Activated B cell treated with CpG ODN at 0.5 μM for 24 hours (primary cell): ENCODE data around the gene TMEM38B. TPM values are rescaled to one million over a fixed set of nuclear protein-coding genes. Genes with fewer than 3 reads are reported as not detected.
"Not testable (repeated sequence)": the region's sequence is repeated elsewhere in the genome, so short reads cannot be mapped to it uniquely, and the experiment has no call there.

ENCODE experiments used
- ATAC-seq: fragments of 200-7000 bp; cut with Tn5 transposase; one replicate; pipeline ENCODE4 v1.10.0; 2021; ENCODE audit warnings: low read depth, mild to moderate bottlenecking, moderate library complexity
- CTCF ChIA-PET: fragments of 350-600 bp; sonication (Branson Sonifier 250); formaldehyde crosslinking; loops from one replicate; lab custom pipeline; 2021; ENCODE audit warnings: antibody characterized with exemption; lab: Charles Lee
- POLR2A ChIA-PET: fragments of 350-600 bp; sonication (Branson Sonifier 250); formaldehyde crosslinking; loops from one replicate; lab custom pipeline; 2021; ENCODE audit warnings: antibody characterized with exemption; lab: Charles Lee
- DNase-seq: peaks from one replicate; pipeline ENCODE4 v3.0.0; 2022
- H3K27ac Mint-ChIP-seq: one replicate; pipeline ENCODE4 v1.8.0; 2020; ENCODE audit warnings: mixed read lengths
- H3K27me3 Mint-ChIP-seq: one replicate; pipeline ENCODE4 v1.8.0; 2021; ENCODE audit warnings: mixed read lengths
- H3K36me3 Mint-ChIP-seq: one replicate; pipeline ENCODE4 v1.8.0; 2021; ENCODE audit warnings: low read depth, mixed read lengths
- H3K4me1 Mint-ChIP-seq: one replicate; pipeline ENCODE4 v1.8.0; 2021; ENCODE audit warnings: mixed read lengths
- H3K4me3 Mint-ChIP-seq: one replicate; pipeline ENCODE4 v1.8.0; 2020; ENCODE audit warnings: mild to moderate bottlenecking, mixed read lengths
- H3K9me3 Mint-ChIP-seq: one replicate; pipeline ENCODE4 v1.8.0; 2020; ENCODE audit warnings: mixed read lengths
- intact Hi-C: fragments of 100-400 bp; cut with micrococcal nuclease; formaldehyde crosslinking; loops from one replicate; pipeline ENCODE4 v1.15.1; 2024
- total RNA-seq: library from RNA; stranded (reverse); gene quantifications from 2 replicates; pipeline ENCODE4 v1.2.3, GENCODE V29; 2022
- TF ChIP-seq, protein P1 (sequence below): fragments of 200-600 bp; IDR thresholded peaks from one replicate; pipeline ENCODE4 v1.8.0; 2022; ENCODE audit warnings: antibody characterized with exemption, mild to moderate bottlenecking

Gene TMEM38B
- total RNA-seq, 1 donor from 2014 or later, result 12.7 TPM

DNA sequence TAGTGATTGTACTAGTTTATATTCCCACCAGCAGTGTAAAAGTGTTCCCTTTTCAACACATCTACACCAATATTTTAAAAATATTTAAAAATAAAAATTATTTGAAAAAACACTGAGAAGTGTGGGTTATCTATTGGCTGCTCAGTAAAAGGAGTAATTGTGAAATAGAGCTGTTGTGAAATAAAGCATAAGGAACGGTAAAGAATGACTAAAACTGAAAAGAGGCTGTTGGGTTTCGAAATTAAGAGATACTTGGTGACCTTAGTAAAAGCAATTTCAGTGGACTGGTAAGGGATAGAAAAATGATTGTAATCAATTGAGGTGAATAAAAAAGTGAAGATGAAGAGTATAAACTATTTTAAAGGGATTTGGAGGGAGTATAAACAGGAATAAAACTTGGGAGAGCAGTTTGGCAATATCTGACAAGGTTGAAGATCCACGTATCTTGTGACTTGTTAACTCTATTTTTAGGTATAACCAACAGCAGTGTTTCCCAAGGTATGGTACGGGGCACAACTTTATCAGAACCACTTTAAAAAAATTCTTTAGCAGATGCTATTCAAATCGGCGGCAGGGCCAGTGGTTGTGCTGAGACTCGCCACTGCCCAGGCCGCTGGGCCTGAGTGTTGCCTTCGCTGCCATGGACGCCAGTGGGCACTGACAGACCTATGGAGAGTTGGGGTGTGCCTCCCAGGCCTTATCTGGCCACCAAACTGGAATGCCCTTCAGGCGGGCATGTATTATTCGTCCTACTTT is 63.3 kb downstream of the TMEM38B start:
- ChIA-PET POLR2A (no interaction called here), CTCF (no interaction called here)
- intact Hi-C loops, result no loop called here
- TF ChIP-seq, protein P1, sequence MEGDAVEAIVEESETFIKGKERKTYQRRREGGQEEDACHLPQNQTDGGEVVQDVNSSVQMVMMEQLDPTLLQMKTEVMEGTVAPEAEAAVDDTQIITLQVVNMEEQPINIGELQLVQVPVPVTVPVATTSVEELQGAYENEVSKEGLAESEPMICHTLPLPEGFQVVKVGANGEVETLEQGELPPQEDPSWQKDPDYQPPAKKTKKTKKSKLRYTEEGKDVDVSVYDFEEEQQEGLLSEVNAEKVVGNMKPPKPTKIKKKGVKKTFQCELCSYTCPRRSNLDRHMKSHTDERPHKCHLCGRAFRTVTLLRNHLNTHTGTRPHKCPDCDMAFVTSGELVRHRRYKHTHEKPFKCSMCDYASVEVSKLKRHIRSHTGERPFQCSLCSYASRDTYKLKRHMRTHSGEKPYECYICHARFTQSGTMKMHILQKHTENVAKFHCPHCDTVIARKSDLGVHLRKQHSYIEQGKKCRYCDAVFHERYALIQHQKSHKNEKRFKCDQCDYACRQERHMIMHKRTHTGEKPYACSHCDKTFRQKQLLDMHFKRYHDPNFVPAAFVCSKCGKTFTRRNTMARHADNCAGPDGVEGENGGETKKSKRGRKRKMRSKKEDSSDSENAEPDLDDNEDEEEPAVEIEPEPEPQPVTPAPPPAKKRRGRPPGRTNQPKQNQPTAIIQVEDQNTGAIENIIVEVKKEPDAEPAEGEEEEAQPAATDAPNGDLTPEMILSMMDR, result no peak
- Mint-ChIP-seq H3K27ac (no peak overlapping the region), H3K4me3 (no peak overlapping the region), H3K4me1 (no peaks in the 10 kb centered on the region), H3K27me3 (no peaks in the 10 kb centered on the region), H3K9me3 (peaks cover 26% of the 10 kb centered on the region), H3K36me3 (peaks cover 42% of the 10 kb centered on the region)
- DNase-seq (no peak), ATAC-seq (no peak)

DNA sequence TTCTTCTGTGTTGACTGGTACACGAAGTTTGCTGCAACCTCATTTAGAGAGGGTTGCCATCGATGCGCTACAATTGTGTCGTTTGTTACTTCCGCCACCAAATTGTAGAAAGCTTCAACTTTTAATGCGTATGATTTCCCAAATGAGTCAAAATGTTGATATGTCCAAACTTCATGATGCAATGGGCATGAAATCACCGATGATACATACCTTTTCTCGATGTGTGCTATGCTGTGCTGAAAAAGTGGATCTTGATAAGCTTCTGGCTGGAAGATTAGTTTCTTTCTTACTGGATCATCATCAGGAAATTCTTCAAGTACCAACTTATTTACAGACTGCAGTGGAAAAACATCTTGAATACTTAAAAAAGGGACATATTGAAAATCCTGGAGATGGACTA is 65.7 kb downstream of the TMEM38B start:
- TF ChIP-seq, protein P1, result no peak
- DNase-seq (no peak), ATAC-seq (no peak)
- no peak overlapping the region for H3K27ac Mint-ChIP-seq
- no peaks in the 10 kb centered on the region for H3K27me3 Mint-ChIP-seq
- no peaks in the 10 kb centered on the region for H3K4me1 Mint-ChIP-seq
- peaks cover 22% of the 10 kb centered on the region for H3K36me3 Mint-ChIP-seq
- intact Hi-C loops, result no loop called here
- peaks cover 12% of the 10 kb centered on the region for H3K9me3 Mint-ChIP-seq
- ChIA-PET POLR2A (no interaction called here), CTCF (no interaction called here)
- H3K4me3 Mint-ChIP-seq, result no peak overlapping the region

- DNase-seq, intact Hi-C loops, H3K9me3 Mint-ChIP-seq, H3K27me3 Mint-ChIP-seq, ATAC-seq, H3K4me1 Mint-ChIP-seq, H3K4me3 Mint-ChIP-seq, POLR2A ChIA-PET, H3K27ac Mint-ChIP-seq, CTCF ChIA-PET: not testable (repeated sequence)
- H3K36me3 Mint-ChIP-seq, result peaks cover 34% of the 10 kb centered on the region
Measured at GRCh38 chr9:105782561-105783494, 88.5 kb downstream of the TMEM38B start.

DNA sequence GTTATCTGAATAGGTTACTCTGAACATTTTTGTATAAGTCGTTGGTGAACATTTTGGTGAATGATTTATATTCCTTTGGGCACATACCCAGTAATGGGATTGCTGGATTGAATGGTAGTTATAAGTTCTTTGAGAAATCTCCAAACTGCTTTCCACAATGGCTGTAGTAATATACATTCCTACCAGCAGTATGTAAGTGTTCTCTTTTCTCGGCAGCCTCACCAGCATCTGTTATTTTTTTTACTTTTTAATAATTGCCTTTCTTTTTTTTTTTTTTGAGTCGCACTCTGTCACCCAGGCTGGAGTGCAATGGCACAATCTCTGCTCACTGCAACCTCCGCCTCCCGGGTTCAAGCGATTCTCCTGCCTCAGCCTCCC is 89.1 kb downstream of the TMEM38B start:
- ATAC-seq, CTCF ChIA-PET, H3K9me3 Mint-ChIP-seq, H3K27me3 Mint-ChIP-seq, intact Hi-C loops, H3K4me3 Mint-ChIP-seq, DNase-seq, H3K4me1 Mint-ChIP-seq, H3K27ac Mint-ChIP-seq, POLR2A ChIA-PET: not testable (repeated sequence)
- H3K36me3 Mint-ChIP-seq, result peaks cover 38% of the 10 kb centered on the region

DNA sequence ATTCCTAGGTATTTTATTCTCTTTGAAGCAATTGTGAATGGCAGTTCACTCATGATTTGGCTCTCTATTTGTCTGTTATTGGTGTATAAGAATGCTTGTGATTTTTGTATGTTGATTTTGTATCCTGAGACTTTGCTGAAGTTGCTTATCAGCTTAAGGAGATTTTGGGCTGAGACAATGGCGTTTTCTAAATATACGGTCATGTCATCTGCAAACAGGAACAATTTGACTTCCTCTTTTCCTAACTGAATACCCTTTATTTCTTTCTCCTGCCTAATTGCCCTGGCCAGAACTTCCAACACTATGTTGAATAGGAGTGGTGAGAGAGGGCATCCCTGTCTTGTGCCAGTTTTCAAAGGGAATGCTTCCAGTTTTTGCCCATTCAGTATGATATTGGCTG is 92.5 kb downstream of the TMEM38B start:
- ATAC-seq, DNase-seq, H3K27me3 Mint-ChIP-seq, CTCF ChIA-PET, H3K4me1 Mint-ChIP-seq, POLR2A ChIA-PET, H3K4me3 Mint-ChIP-seq, H3K27ac Mint-ChIP-seq, intact Hi-C loops: not testable (repeated sequence)
- Mint-ChIP-seq H3K9me3 (peaks cover 16% of the 10 kb centered on the region), H3K36me3 (peaks cover 60% of the 10 kb centered on the region)

GRCh38 chr9:105816202-105816744 is 121.9 kb downstream of the TMEM38B start:
- CTCF ChIA-PET, result no interaction called here
- Mint-ChIP-seq H3K4me3 (no peak overlapping the region), H3K9me3 (peaks cover 7% of the 10 kb centered on the region), H3K36me3 (no peaks in the 10 kb centered on the region), H3K4me1 (no peaks in the 10 kb centered on the region), H3K27ac (no peak overlapping the region), H3K27me3 (no peaks in the 10 kb centered on the region)
- DNase-seq, result no peak
- no peak for ATAC-seq
- POLR2A ChIA-PET, result no interaction called here
- TF ChIP-seq, protein P1, result no peak
- intact Hi-C loops, result no loop called here
